K562 (cell line): ENCODE results near the gene ZNF169. TPM values are rescaled to one million over a fixed set of nuclear protein-coding genes. Genes with fewer than 3 reads are reported as not detected.

Source experiments
- ARID2 ChIP-seq: fragments of 450-650 bp; IDR thresholded peaks from 2 replicates; pipeline ENCODE4 v1.6.1; 2017; ENCODE audit warnings: antibody characterized with exemption, mild to moderate bottlenecking
- CCNT2 ChIP-seq: IDR thresholded peaks from 2 replicates; pipeline ENCODE4 v1.6.1; 2011; ENCODE audit warnings: borderline replicate concordance, low read depth, mild to moderate bottlenecking, moderate library complexity, mixed read lengths, low read length; ENCODE audit not compliant: insufficient read length; ENCODE audit errors: extremely low read depth
- CXXC5 ChIP-seq: fragments of 250-450 bp; sonication (Bioruptor Pico); IDR thresholded peaks from 2 replicates; pipeline ENCODE4 v1.8.0; 2022; ENCODE audit warnings: inconsistent platforms, mild to moderate bottlenecking, moderate library complexity
- ELF1 ChIP-seq: fragments of 200-800 bp; sonication (Bioruptor generic); IDR thresholded peaks from 2 replicates; pipeline ENCODE4 v1.6.1; 2016; ENCODE audit warnings: missing genetic modification characterization, missing compliant biosample characterization
- HMGN3 ChIP-seq: IDR thresholded peaks from 2 replicates; pipeline ENCODE4 v1.6.1; 2011; ENCODE audit warnings: borderline replicate concordance, low read depth, mild to moderate bottlenecking, mixed read lengths, low read length; ENCODE audit not compliant: insufficient read length; ENCODE audit errors: extremely low read depth
- HSF4 ChIP-seq: fragments of 250-450 bp; sonication (Bioruptor Pico); IDR thresholded peaks from 2 replicates; pipeline ENCODE4 v2.1.2; 2022; ENCODE audit warnings: mild to moderate bottlenecking, moderate library complexity, borderline replicate concordance
- KAT2B ChIP-seq: IDR thresholded peaks from one replicate; pipeline ENCODE4 v1.6.1; 2012; ENCODE audit warnings: low read depth, mild to moderate bottlenecking, control low read depth, inconsistent platforms, low read length, moderate library complexity
- KAT7 ChIP-seq: sonication (generic); formaldehyde crosslinking; IDR thresholded peaks from 2 replicates; pipeline ENCODE4 v1.8.0; 2022; ENCODE audit warnings: missing genetic modification reagents, mild to moderate bottlenecking, borderline replicate concordance
- MCM2 ChIP-seq: fragments of 450-650 bp; IDR thresholded peaks from 2 replicates; pipeline ENCODE4 v1.6.1; 2017; ENCODE audit warnings: low read depth, mild to moderate bottlenecking
- POLR2AphosphoS5 ChIP-seq: IDR thresholded peaks from 2 replicates; pipeline ENCODE4 v1.6.1; 2011; ENCODE audit warnings: mild to moderate bottlenecking, low read depth, low read length, moderate library complexity; ENCODE audit not compliant: control insufficient read depth, insufficient read depth
- SIX5 ChIP-seq, 2 experiments: IDR thresholded peaks; 2 replicates each; pipeline ENCODE4 v1.6.1; 2011; ENCODE audit warnings: low read length in 2 of 2, borderline replicate concordance in 1 of 2, low read depth in 1 of 2, mild to moderate bottlenecking in 1 of 2, moderate library complexity in 1 of 2; ENCODE audit not compliant: insufficient read depth in 1 of 2
- SMARCE1 ChIP-seq: fragments of 450-650 bp; IDR thresholded peaks from 2 replicates; pipeline ENCODE4 v1.7.1; 2016; ENCODE audit warnings: mild to moderate bottlenecking
- TFAM ChIP-seq: fragments of 250-450 bp; sonication (Bioruptor Pico); conservative IDR thresholded peaks from 2 replicates; pipeline ENCODE4 v1.5.0; 2021; ENCODE audit warnings: mild to moderate bottlenecking, moderate library complexity
- TGIF2 ChIP-seq: sonication (generic); formaldehyde crosslinking; IDR thresholded peaks from 2 replicates; pipeline ENCODE4 v1.8.1; 2022; ENCODE audit warnings: mild to moderate bottlenecking, missing genetic modification reagents, moderate library complexity
- ZBTB17 ChIP-seq: fragments of 450-650 bp; formaldehyde crosslinking; IDR thresholded peaks from 2 replicates; pipeline ENCODE4 v1.4.0; 2020; ENCODE audit warnings: mild to moderate bottlenecking
- ZNF274 ChIP-seq: IDR thresholded peaks from 2 replicates; pipeline ENCODE4 v1.6.1; 2011; ENCODE audit warnings: low read depth, mild to moderate bottlenecking, low read length, moderate library complexity, borderline replicate concordance
- ZNF3 ChIP-seq: fragments of 250-450 bp; sonication (Bioruptor Pico); IDR thresholded peaks from 2 replicates; pipeline ENCODE4 v1.5.0; 2021; ENCODE audit warnings: mild to moderate bottlenecking, moderate library complexity
- ZNF316 ChIP-seq: fragments of 450-650 bp; IDR thresholded peaks from 2 replicates; pipeline ENCODE4 v1.6.1; 2016
- polyA plus RNA-seq, 8 experiments: library from polyadenylated mRNA; depleted of rRNA in 4 of 8; stranded (reverse) in 5 of 8; unstranded in 3 of 8; fragments of >200 nt; fragmentation: Nextera tagmentation in 2 of 8; fragmentation: Illumina TruSeq in 1 of 8; extraction: Ambion mirVana in 2 of 8; extraction: Trizol in 1 of 8; gene quantifications; 2 replicates each; pipeline versions ENCODE4 v1.2.1 to v1.2.3, GENCODE V29; 2011 to 2014; ENCODE audit warnings: inconsistent platforms in 1 of 8, missing spikeins in 1 of 8
- total RNA-seq, 7 experiments: library from RNA; depleted of rRNA in 6 of 7; stranded (reverse); fragments of >200 nt in 6 of 7; fragmentation: Illumina TruSeq in 2 of 7; extraction: Trizol in 2 of 7; gene quantifications; 2 replicates each; pipeline versions ENCODE4 v1.2.1 to v1.2.3, GENCODE V29; 2011 to 2021; ENCODE audit warnings: low replicate concordance in 1 of 7
- TF ChIP-seq, protein P1 (sequence below): sonication (generic); formaldehyde crosslinking; IDR thresholded peaks from 2 replicates; pipeline ENCODE4 v1.5.0; 2020; ENCODE audit warnings: missing genetic modification reagents
- TF ChIP-seq, protein P2 (sequence below): fragments of 200-800 bp; sonication (Bioruptor generic); IDR thresholded peaks from 2 replicates; pipeline ENCODE4 v1.6.1; 2016; ENCODE audit warnings: missing genetic modification characterization, missing compliant biosample characterization
- TF ChIP-seq, protein P3 (sequence below): fragments of 450-650 bp; conservative IDR thresholded peaks from 2 replicates; pipeline ENCODE4 v1.6.1; 2016; ENCODE audit warnings: missing genetic modification characterization, low read depth, mild to moderate bottlenecking, missing compliant biosample characterization, moderate library complexity

The ZNF169 gene
- total and polyA plus RNA-seq, 9 of the 15 experiments (the other 6 are each of a cell fraction or from before 2014, with no cell fraction given): 2.0 to 16.2 (median 5.6) TPM

DNA sequence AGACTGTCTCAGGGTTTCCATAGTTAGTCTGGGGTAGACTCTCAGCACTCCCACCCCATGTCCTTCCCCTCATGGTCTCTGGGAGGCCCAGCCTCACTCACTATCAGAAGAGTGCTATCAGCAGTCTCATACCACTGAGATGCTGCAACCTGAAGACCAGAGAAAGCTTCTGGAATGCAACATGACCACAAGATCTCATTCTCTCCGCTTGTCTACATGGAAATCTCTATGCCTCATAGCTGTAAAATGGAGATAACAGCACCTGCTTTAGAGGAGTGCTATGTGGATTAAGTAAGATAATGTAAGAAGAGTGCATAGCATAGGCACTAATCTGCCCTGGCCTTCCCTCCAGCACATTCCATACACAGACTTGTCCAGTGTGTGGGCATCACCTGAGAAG, 47.0 kb upstream of the ZNF169 start (continued):
- TF ChIP-seq CXXC5 (peak; percentile 34; the same call in 1 of the 2 replicates), HSF4 (CRISPR knock-in tag) (no peak), SMARCE1 (peak; percentile 89; the same call in 1 of the 2 replicates), ZNF274 (no peak), ZBTB17 (CRISPR knock-in tag) (no peak), ELF1 (tag) (0 out of 2 replicates have a peak, but pooled peaks have one; percentile 25), ZNF3 (no peak), TGIF2 (CRISPR knock-in tag) (no peak), ZNF316 (no peak), KAT2B (no peak), HMGN3 (no peak), ARID2 (no peak), POLR2AphosphoS5 (no peak), CCNT2 (peak; percentile 33), MCM2 (no peak), SIX5 (IDR thresholded peaks at IDR 0.05; ENCODE audit: borderline replicate concordance in 1 of 2, insufficient read depth in 1 of 2, low read depth in 1 of 2, low read length in 2 of 2) (no peak), TFAM (no peak), KAT7 (no peak)
- TF ChIP-seq, protein P1, sequence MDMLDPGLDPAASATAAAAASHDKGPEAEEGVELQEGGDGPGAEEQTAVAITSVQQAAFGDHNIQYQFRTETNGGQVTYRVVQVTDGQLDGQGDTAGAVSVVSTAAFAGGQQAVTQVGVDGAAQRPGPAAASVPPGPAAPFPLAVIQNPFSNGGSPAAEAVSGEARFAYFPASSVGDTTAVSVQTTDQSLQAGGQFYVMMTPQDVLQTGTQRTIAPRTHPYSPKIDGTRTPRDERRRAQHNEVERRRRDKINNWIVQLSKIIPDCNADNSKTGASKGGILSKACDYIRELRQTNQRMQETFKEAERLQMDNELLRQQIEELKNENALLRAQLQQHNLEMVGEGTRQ (CRISPR knock-in tag): no peak
- TF ChIP-seq, protein P2, sequence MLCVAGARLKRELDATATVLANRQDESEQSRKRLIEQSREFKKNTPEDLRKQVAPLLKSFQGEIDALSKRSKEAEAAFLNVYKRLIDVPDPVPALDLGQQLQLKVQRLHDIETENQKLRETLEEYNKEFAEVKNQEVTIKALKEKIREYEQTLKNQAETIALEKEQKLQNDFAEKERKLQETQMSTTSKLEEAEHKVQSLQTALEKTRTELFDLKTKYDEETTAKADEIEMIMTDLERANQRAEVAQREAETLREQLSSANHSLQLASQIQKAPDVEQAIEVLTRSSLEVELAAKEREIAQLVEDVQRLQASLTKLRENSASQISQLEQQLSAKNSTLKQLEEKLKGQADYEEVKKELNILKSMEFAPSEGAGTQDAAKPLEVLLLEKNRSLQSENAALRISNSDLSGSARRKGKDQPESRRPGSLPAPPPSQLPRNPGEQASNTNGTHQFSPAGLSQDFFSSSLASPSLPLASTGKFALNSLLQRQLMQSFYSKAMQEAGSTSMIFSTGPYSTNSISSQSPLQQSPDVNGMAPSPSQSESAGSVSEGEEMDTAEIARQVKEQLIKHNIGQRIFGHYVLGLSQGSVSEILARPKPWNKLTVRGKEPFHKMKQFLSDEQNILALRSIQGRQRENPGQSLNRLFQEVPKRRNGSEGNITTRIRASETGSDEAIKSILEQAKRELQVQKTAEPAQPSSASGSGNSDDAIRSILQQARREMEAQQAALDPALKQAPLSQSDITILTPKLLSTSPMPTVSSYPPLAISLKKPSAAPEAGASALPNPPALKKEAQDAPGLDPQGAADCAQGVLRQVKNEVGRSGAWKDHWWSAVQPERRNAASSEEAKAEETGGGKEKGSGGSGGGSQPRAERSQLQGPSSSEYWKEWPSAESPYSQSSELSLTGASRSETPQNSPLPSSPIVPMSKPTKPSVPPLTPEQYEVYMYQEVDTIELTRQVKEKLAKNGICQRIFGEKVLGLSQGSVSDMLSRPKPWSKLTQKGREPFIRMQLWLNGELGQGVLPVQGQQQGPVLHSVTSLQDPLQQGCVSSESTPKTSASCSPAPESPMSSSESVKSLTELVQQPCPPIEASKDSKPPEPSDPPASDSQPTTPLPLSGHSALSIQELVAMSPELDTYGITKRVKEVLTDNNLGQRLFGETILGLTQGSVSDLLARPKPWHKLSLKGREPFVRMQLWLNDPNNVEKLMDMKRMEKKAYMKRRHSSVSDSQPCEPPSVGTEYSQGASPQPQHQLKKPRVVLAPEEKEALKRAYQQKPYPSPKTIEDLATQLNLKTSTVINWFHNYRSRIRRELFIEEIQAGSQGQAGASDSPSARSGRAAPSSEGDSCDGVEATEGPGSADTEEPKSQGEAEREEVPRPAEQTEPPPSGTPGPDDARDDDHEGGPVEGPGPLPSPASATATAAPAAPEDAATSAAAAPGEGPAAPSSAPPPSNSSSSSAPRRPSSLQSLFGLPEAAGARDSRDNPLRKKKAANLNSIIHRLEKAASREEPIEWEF (CRISPR knock-in tag): no peak
- TF ChIP-seq, protein P3, sequence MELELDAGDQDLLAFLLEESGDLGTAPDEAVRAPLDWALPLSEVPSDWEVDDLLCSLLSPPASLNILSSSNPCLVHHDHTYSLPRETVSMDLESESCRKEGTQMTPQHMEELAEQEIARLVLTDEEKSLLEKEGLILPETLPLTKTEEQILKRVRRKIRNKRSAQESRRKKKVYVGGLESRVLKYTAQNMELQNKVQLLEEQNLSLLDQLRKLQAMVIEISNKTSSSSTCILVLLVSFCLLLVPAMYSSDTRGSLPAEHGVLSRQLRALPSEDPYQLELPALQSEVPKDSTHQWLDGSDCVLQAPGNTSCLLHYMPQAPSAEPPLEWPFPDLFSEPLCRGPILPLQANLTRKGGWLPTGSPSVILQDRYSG: no peak
